ENCODE data around the gene MBD1. TPM values are rescaled to one million over a fixed set of nuclear protein-coding genes. Genes with fewer than 3 reads are reported as not detected.

MBD1 gene
- total RNA-seq, 6 experiments from 2014 or later, result 29.7 to 32.4 (median 30.7) TPM

GRCh38 chr18:50276452-50276851 lies 4.9 kb downstream of the MBD1 start:
- DNase-seq (no peak), ATAC-seq (no peak)
- Histone ChIP-seq H3K36me3 (peaks cover 7 to 77% (median 37%) of the 10 kb centered on the region in 4 donors), H3K9me3 (no peaks in the 10 kb centered on the region), H3K27me3 (no peaks in the 10 kb centered on the region), H3K27ac (no peak overlapping the region), H3K4me3 (no peak overlapping the region), H3K4me1 (peaks cover 0 to 18% (median 6%) of the 10 kb centered on the region in 4 donors)
- intact Hi-C loops (cut with DNase I), result no loop called here
- TF ChIP-seq CTCF (IDR thresholded peaks at IDR 0.05) (no peak), POLR2A (IDR thresholded peaks at IDR 0.05) (no peak)
- 73% methylated on average over 3 of the region's 4 CpGs for WGBS (ENCODE audit: insufficient coverage, low coverage, low lambda C conversion rate, missing lambda C conversion rate)

DNA sequence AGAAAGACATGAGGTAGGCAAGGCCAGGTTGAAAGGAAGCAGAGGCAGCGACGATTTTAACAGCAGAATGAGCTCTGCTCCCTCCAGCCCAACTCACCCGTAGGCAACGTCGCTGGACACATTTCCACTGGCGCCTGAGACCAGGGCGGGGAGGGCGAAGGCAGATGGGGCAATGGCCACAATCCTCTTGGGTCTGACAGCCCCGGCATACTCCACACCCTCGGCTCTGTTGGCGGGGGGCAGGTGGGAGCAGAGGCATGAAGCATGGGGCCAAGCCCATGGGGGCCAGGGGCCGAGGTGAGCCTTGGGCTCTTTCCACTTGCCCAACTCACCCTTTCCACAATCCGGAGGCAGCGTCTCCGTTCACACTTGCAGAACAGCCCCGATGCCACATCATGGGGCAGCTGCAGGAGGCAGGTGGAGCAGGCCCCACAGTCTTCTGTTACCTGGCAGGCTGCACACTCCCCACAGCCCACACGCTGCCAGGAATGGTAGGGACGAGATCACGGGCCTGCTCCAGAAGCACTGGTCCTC lies 5.8 kb downstream of the MBD1 start:
- TF ChIP-seq POLR2A (IDR thresholded peaks at IDR 0.05), result no peak
- TF ChIP-seq CTCF (IDR thresholded peaks at IDR 0.05), result no peak
- DNase-seq (no peak), ATAC-seq (peak in 1 of 4 donors; percentile 6)
- no peaks in the 10 kb centered on the region for H3K27me3 ChIP-seq
- no peak overlapping the region for H3K4me3 ChIP-seq
- no peak overlapping the region for H3K27ac ChIP-seq
- WGBS (ENCODE audit: insufficient coverage, low coverage, low lambda C conversion rate, missing lambda C conversion rate), result 100% methylated on average over 4 of the region's 19 CpGs
- peaks cover 7 to 86% (median 40%) of the 10 kb centered on the region in 4 donors for H3K36me3 ChIP-seq
- no peaks in the 10 kb centered on the region for H3K9me3 ChIP-seq
- intact Hi-C loops (cut with DNase I), result no loop called here
- peaks cover 0 to 18% (median 5%) of the 10 kb centered on the region in 4 donors for H3K4me1 ChIP-seq

GRCh38 chr18:50274941-50275340 lies 6.4 kb downstream of the MBD1 start:
- DNase-seq, result no peak
- no peaks in the 10 kb centered on the region for H3K9me3 ChIP-seq

DNA sequence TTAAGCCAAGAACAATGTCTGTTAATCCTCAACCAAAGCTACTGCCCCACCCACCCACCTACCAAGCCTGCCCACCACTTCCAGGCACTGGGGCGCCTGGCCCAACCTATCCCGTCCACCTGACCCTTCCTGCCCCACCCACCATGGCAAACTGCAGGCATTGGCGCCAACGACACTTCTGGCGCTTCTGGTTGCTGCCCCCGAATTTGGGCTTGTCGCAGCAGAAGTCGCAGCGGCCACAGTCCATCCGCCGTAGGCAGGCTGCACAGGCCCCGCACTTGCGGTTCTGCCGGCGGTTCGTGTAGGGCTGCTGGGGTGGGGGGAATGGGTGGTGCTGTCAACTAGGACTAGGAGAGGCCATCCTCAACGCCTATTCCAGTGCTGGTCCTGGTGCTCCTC lies 7.3 kb downstream of the MBD1 start:
- Histone ChIP-seq H3K36me3 (peaks cover 7 to 94% (median 42%) of the 10 kb centered on the region in 4 donors), H3K27me3 (no peaks in the 10 kb centered on the region), H3K4me1 (peaks cover 0 to 3% (median 0%) of the 10 kb centered on the region in 4 donors), H3K9me3 (no peaks in the 10 kb centered on the region), H3K27ac (no peak overlapping the region), H3K4me3 (no peak overlapping the region)
- intact Hi-C loops (cut with DNase I), result no loop called here
- no peak for DNase-seq
- WGBS (ENCODE audit: insufficient coverage, low coverage, low lambda C conversion rate, missing lambda C conversion rate), result 84% methylated on average over 3 of the region's 17 CpGs
- no peak for ATAC-seq
- TF ChIP-seq POLR2A (IDR thresholded peaks at IDR 0.05) (no peak), CTCF (IDR thresholded peaks at IDR 0.05) (no peak)

More at GRCh38 chr18:50274941-50275340, 6.4 kb downstream of the MBD1 start:
- Histone ChIP-seq H3K27ac (no peak overlapping the region), H3K4me3 (no peak overlapping the region), H3K36me3 (peaks cover 7 to 93% (median 40%) of the 10 kb centered on the region in 4 donors), H3K4me1 (peaks cover 0 to 12% (median 2%) of the 10 kb centered on the region in 4 donors), H3K27me3 (no peaks in the 10 kb centered on the region)
- intact Hi-C loops (cut with DNase I), result no loop called here
- peak in 1 of 4 donors; percentile 18 for ATAC-seq
- no CpG with 5 or more reads among the region's 10 CpGs for WGBS (ENCODE audit: insufficient coverage, low coverage, low lambda C conversion rate, missing lambda C conversion rate)
- TF ChIP-seq CTCF (IDR thresholded peaks at IDR 0.05) (no peak), POLR2A (IDR thresholded peaks at IDR 0.05) (no peak)

Data from right lobe of liver (tissue), 6 donors.